A549 (cell line): ENCODE results near the gene ARID5B.

ENCODE experiments used
- CTCF ChIP-seq: fragments of >200 bp; sonication (Bioruptor Twin); formaldehyde crosslinking; IDR thresholded peaks from 3 replicates; pipeline ENCODE4 v1.5.1; 2016
- EP300 ChIP-seq, 2 experiments: fragments of >200 bp; sonication (Bioruptor Twin); formaldehyde crosslinking; IDR thresholded peaks; 2 replicates in 1 of 2; 3 replicates in 1 of 2; pipeline ENCODE4 v1.6.1; 2016 to 2017
- HES2 ChIP-seq: fragments of >200 bp; sonication (Bioruptor Twin); formaldehyde crosslinking; IDR thresholded peaks from 2 replicates; pipeline ENCODE4 v1.6.1; 2016
- MAX ChIP-seq: IDR thresholded peaks from 2 replicates; pipeline ENCODE4 v1.6.1; 2012
- POLR2A ChIP-seq: IDR thresholded peaks from 2 replicates; pipeline ENCODE4 v1.6.1; 2012; ENCODE audit warnings: mild to moderate bottlenecking, low read length
- RAD21 ChIP-seq, 2 experiments: fragments of >200 bp in 1 of 2; sonication (Bioruptor Twin) in 1 of 2; formaldehyde crosslinking in 1 of 2; IDR thresholded peaks in 1 of 2; conservative IDR thresholded peaks in 1 of 2; 2 replicates in 1 of 2; 3 replicates in 1 of 2; pipeline ENCODE4 v1.6.1; 2012 to 2018; ENCODE audit warnings: inconsistent platforms in 1 of 2
- REST ChIP-seq: fragments of 200-600 bp; sonication (generic); IDR thresholded peaks from 2 replicates; pipeline ENCODE4 v1.6.1; 2016; ENCODE audit warnings: antibody characterized with exemption, mild to moderate bottlenecking, moderate library complexity
- SMC3 ChIP-seq: fragments of >200 bp; sonication (Bioruptor Twin); formaldehyde crosslinking; IDR thresholded peaks from 3 replicates; pipeline ENCODE4 v1.6.1; 2018; ENCODE audit warnings: inconsistent platforms
- USF2 ChIP-seq: fragments of 450-650 bp; IDR thresholded peaks from 2 replicates; pipeline ENCODE4 v1.6.1; 2014; ENCODE audit warnings: antibody characterized with exemption

- TF ChIP-seq CTCF (no peak), POLR2A (no peak), HES2 (no peak), REST (no peak), EP300 (IDR thresholded peaks at IDR 0.05) (no peak), SMC3 (no peak), USF2 (no peak), MAX (no peak), RAD21 (conservative IDR thresholded peaks at IDR 0.05 in 1 of 2, IDR thresholded peaks at IDR 0.05 in 1 of 2) (no peak)
Measured at GRCh38 chr10:61918140-61918539, 16.6 kb downstream of the ARID5B start.
